Left cardiac atrium (tissue), 4 donors: ENCODE measurements around the gene COA7. TPM values are rescaled to one million over a fixed set of nuclear protein-coding genes. Genes with fewer than 3 reads are reported as not detected.
"Not testable (repeated sequence)": the region's sequence is repeated elsewhere in the genome, so short reads cannot be mapped to it uniquely, and the experiment has no call there.

Experiments
- ATAC-seq, 2 donors: fragments of 200-7000 bp; cut with Tn5 transposase; one replicate each; pipeline ENCODE4 v1.9.1; 2020; ENCODE audit warnings: mild to moderate bottlenecking in 2 of 2, moderate library complexity in 2 of 2
- DNase-seq: peaks from one replicate; pipeline ENCODE4 v3.0.0-alpha.2; 2020
- intact Hi-C, 2 donors: fragments of 100-400 bp; cut with DNase I; formaldehyde crosslinking; loops; one replicate each; pipeline versions ENCODE4 v1.14.1 to v1.15.1; 2022 to 2023
- long read RNA-seq: library from polyadenylated mRNA; unstranded; transcript quantifications from one replicate; pipeline ENCODE4 v2.0.0, GENCODE V29; 2021
- total RNA-seq, 2 donors: library from RNA; stranded (reverse); fragmentation: NEBNext Ultra II Directional; extraction: Animal tissue kit (Norgen Biotek cat#: 25700); gene quantifications; one replicate each; pipeline ENCODE4 v1.2.1, GENCODE V29; 2021
- donor health status: DM: no; HTN: yes; CAD: no.
- donor health status: DM: no; HTN: yes; CAD: no; lungs with severe emphysema.
- donor health status: DM: yes; HTN: yes; CAD: no.
- donor health status: Dilated cardiomyopathy.

COA7 gene
- 10 to 100 TPM; 15.3 to 24.3 TPM for total RNA-seq
- long read RNA-seq, full-length matches to known transcripts = 34 of 34 reads
- long read RNA-seq, partial matches to known transcripts = 0 of 34 reads
- long read RNA-seq, other reads (novel, unspliced or antisense) = 0 of 34 reads

DNA sequence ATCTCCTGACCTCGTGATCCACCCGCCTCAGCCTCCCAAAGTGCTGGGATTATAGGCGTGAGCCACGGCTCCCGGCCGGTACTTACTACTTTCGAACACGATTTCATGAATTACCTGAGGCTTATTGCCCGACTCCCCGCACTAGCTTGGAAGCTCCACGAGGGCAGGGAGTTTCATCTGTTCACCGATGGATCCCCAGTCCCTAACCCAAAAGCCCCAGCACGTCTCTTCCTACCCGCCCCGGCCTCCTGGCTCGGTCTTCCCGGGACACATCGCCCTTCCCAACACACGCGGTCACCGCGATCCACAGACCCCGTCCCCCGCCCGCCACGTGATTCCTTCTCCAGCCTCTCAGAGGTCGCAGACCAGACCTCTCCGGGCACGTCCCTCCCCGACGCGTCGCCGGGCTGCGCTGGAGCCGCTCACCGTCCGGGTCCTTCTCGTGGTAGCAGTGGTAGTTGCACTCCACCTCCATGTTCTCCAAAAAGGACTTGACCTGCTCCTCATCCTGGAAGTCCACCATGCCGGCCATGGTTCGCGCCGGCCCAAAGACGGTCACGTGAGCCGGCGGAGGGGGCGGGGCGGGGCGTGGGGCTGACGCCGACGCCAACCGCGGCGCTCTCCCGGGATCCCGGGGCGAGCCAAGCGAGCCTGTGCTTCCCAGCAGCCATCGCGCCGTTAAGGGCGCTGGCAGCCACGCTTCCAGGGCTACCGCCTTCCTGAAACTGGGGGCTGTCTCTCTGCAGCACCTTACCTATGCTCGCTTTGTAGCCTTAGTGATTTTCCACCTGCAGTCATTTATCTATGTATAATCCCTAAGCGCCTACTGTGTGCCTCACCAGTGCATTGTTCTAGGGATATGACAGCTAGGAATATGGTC, at the start of gene COA7:
Gene COA7, minus strand, starts transcription at position 553 of the 880 bp plus-strand sequence. Its CDS starts 21 bp downstream, at position 532.
- intact Hi-C loops = loop anchor here in 1 of 2 donors (10.0 kb wide), 1 partner anchor 227 kb away; the partner anchor contains the start of genes ECHDC2 and SCP2
- peak; percentile 92 to 93 for ATAC-seq

DNA sequence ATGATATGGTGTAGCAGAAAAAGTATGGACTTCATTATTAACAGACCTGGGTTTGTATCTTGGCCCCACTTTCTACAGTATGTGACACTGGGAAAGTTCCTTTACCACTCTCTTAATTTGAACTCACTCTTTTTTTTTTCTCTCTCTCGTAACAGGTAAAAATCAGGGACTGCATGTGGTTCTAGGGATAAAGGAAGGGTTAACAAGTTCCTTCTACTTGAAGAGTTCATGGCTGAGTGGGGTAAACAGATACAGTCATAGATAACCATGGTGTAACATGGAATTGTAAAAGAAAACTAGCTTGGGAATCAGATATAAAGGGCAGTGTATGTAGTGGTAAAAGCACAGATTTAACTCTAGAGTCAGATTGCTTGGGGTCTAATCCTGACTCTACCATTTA, 49.3 kb upstream of the COA7 start:
- DNase-seq (no peak), ATAC-seq (no peak)
- intact Hi-C loops = no loop called here

More for the DNA sequence above, at the start of gene COA7:
- DNase-seq = peak; percentile 91

DNA sequence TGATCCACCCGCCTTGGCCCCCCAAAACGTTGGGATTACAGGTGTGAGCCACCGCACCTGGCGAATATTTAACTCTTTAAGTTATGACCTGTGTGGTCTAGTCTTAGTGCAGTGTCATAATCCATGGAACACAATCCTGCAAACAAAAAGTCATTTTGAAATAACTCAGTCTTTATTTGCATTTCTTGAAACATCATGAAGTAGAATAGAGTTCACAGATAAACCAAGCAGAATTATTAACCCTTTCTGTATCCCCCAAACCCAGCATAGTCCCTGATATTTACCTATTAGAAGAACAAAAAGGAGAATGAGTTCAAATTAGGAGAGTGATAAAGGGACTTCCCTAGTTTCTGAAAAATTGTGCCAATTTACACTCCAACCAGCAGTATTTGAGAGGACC, 48.0 kb upstream of the COA7 start:
- DNase-seq (no peak), ATAC-seq (no peak)
- intact Hi-C loops = no loop called here

DNA sequence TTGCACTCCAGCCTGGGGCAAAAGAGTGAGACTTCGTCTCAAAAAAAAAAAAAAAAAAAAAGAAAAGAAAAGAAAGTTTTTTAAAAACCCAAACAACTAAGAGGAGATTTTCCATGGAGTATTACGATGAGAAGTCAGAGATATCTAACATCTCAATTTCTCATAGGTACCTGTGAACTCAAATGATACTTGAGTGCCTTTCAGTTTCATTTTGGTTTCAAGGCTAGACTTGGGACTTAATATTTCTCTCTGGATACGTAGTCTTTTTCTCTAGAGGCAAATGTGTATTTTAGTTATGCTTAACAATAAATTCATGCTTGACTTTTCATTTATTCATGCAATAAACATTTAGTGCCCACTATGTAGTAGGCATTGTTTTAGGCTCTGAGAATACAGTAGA, 43.1 kb upstream of the COA7 start:
- intact Hi-C loops = no loop called here
- DNase-seq = no peak
- no peak for ATAC-seq

DNA sequence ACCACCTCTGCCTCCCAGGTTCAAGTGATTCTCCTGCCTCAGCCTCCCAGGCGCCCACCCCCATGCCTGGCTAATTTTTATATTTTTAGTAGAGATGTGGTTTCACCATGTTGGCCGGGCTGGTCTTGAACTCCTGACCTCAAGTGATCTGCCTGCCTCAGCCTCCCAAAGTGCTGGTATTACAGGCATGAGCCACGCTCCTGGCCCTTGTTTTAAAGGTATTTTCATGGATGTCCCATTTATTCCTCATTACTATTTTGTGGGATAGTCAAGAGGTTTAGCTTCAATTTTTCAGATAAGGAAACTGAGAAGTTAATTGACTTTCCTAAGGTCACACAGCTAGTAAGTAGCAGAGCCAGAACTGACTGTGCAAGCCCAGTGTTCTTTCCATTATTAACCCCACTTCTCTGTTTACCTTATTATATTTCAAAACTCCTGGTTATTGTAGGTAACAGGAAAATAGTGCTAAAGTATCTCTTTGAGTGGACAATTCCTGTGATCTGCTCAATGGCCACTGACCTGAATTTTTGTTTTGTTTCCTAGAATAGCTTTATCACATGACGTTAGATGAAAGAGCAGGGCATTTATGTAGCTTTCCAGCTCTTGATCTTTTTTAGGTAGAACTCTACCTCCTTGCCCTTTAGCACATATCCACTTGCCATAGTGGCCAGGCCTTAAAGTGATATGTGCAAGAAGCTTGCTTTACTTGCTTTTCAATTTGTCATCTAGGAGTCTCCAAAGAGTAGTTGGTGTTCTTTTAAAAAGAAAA, 41.7 kb upstream of the COA7 start:
- DNase-seq (no peak), ATAC-seq (no peak)
- intact Hi-C loops = no loop called here

DNA sequence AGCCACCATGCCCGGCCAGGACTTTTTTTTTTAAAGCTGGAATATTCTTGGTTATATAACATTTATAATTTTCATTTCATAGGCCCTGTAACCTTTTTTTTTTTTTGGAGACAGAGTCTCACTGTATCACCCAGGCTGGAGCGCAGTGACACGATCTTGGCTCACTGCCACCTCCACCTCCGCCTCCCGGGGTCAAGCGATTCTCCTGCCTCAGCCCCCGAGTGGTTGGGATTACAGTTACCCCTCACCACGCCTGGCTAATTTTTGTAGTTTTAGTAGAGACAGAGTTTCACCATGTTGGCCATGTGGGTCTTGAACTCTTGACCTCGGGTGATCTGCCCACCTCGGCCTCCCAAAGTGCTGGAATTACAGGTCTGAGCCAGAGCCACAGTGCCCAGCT, 40.7 kb upstream of the COA7 start:
- intact Hi-C loops = no loop called here
- DNase-seq = no peak
- ATAC-seq = peak in 1 of 2 donors; percentile 38

DNA sequence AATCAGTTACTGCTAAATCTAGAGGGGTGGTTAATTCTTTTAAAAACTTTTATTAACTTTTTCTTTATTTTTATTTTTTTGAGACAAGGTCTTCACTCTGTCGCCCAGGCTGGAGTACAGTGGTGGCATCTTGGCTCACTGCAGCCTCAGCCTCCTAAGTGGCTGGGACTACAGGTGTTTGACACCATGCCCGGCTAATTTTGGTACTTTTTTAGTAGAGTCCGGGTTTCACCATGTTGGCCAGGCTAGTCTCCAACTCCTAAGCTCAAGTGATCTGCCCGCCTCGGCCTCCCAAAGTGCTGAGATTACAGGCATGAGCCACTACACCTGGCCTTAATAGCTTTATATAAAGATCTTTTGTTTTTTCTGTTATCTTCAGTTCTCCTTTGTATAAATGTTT, 40.0 kb upstream of the COA7 start:
- DNase-seq (no peak), ATAC-seq (peak in 1 of 2 donors; percentile 25)
- intact Hi-C loops = no loop called here

DNA sequence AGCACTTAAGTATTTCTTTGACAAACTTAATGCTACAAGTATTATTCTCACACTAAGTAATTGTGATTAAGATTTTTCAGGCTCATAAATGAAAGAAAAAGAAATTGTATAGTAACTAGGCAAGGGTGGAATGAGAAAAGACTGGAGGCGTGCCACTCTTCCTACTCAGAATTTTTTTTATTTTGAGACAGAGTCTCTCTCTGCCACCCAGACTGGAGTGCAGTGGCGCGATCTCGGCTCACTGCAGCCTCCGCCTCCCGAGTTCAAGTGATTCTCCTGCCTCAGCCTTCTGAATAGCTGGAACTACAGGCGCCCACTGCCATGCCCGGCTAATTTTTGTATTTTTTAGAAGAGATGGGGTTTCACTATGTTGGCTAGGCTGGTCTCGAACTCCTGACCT, 37.2 kb upstream of the COA7 start:
- DNase-seq, ATAC-seq, intact Hi-C loops: not testable (repeated sequence)

DNA sequence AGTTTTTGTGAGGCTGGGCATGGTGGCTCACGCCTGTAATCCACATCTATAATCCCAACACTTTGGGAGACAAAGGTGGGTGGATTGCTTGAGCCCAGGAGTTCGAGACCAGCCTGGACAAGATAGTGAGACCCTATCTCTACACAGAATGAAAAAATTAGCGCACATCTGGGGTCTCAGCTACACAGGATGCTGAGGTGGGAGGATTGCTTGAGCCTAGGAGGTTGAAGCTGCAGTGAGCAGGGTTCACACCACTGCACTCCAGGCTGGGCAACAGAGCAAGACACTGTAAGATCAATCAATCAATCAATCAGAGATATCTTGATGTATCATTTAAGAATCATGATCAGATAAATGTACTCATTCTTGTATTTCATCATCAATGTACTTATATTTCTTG, 35.2 kb upstream of the COA7 start:
- ATAC-seq = no peak
- intact Hi-C loops = no loop called here
- DNase-seq = no peak

DNA sequence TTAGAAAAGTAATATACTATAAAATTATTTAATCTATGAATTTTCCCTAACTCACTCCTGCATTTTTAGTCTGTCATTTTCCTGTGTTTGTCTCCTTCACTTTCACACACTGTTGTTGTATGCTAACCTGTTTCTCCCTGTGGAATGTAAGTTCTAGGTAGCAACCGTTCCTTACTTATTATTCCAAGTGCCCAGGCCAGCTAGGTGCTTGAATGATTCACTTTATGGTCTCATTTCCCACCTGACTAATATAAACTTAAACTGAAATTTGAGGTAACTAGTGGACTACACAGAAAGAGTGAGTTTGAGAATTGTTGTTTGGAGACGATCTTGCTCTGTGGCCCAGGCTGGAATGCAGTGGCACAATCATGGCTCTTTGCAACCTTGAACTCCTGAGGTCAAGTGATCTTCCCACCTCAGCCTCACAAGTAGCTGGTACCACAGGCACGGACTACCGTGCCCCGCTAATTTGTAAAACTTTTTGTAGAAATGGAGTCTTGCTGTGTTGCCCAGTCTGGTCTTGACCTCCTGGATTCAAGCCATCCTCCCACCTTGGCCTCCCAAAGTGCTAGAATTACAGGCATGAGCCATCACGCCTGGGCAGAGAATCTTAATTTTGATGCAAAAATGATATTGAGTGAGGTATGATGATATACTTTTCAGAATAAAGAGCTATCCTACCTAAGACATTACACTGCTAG, 30.0 kb upstream of the COA7 start:
- ATAC-seq (no peak), DNase-seq (no peak)

DNA sequence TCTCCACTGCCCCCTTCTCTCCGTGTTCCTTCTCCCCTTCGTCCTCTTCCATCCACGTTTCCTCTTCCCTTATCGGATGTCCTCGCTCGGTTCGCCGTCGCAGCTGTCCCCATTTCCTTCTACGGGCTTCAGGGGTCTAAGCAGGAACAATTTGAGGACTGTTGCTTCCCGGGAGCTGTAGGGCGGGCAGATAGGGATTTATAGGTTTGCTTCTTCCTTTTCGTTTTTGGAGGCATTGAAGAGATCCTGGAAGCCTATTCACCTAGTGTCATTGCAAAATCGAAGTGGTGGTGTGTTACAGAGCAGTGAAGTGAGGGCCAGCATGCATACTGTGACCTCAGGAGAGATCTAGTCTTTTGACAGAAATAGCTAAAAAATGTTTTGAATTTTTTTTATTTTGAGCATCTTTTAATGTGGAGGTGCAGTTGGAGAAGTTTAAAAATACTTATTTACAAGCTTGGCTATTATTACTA, 29.0 kb upstream of the COA7 start:
- ATAC-seq = peak; percentile 24
- intact Hi-C loops = no loop called here
- DNase-seq = no peak

More for the DNA sequence above, 30.0 kb upstream of the COA7 start:
- intact Hi-C loops = no loop called here

DNA sequence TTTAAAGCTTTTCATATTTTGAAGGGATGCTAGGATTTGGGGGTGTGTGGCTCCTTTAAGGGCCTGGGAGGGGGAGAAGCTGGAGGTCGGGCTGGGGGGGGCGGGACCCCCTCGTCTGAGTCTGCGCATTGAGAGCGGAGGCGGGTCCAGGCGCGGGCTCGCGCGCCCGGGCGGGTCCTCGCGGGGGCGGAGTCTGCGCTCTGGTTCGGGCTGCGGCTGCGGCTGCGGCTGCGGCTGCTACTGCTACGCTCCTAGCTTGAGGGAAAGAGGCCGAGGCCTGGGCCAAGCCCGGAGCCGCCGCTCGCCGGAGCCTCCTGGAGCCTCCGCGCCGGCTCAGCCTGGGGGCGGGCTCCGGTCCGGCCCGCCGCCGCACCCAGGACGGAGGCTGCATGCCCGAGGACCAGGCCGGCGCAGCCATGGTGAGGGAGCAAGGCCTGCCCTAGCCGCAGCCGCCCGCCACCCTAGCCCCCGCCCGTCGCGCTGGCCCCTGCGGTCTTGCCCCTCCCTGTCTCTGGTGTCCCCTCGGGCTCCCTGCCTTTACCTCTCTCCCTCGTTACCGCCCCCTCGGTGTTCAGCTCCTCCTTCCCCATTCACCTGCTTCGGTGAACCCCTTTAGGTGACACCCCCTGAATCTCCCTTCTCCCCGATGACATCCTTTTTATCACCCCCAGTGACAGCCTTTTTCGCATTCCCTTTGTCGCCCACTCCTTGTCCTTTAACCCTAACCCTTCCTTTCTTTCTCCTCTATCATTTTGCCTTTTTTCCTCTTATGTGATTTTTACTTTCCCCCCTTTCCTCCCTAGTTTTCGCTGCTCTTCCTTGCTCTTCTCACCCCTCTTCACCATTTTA, 28.3 kb upstream of the COA7 start, which contains the start of gene ZYG11B:
Gene ZYG11B, plus strand, starts transcription at position 189 of the 849 bp plus-strand sequence. Its CDS starts 201 bp downstream, at position 390.
- intact Hi-C loops = no loop called here
- peak; percentile 93 for DNase-seq

DNA sequence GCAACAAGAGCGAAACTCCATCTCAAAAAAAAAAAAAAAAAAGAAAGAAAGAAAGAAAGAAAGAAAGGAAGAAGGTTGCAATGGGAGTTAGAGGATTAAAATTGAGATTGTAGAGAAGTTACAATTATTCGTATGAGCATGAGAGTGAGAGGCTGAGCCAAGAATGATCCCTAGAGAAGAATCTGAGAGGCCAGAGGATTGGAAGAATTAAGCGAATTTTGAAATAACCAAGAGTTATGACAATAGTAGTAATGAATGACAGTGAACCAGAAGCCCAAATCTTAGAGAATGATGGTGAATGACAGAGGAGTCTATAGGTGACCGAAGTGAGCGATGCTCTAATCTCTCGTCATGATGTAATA, 27.7 kb upstream of the COA7 start:
- ATAC-seq (peak in 1 of 2 donors; percentile 3), DNase-seq (no peak)
- intact Hi-C loops = no loop called here

More for the DNA sequence above, 28.3 kb upstream of the COA7 start, which contains the start of gene ZYG11B:
- ATAC-seq = peak; percentile 98 to 99

DNA sequence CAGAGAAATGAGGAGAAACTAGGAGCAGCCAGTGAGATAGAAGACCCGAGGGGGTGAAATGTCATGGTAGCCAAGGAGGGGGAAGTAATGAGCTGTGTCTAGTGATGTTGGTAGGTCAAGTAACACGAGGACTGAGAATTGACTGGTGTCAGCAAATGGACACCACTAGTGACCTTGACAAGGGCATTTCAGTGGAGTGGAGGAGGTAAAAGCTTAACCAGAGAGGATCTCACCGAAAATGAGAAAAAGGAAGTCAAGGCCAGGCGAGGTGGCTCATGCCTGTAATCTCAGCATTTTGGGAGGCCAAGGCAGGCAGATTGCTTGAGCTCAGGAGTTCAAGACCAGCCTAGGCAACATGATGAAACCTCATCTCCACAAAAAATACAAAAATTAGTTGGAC, 25.1 kb upstream of the COA7 start:
- ATAC-seq (no peak), DNase-seq (no peak)
- intact Hi-C loops = no loop called here

DNA sequence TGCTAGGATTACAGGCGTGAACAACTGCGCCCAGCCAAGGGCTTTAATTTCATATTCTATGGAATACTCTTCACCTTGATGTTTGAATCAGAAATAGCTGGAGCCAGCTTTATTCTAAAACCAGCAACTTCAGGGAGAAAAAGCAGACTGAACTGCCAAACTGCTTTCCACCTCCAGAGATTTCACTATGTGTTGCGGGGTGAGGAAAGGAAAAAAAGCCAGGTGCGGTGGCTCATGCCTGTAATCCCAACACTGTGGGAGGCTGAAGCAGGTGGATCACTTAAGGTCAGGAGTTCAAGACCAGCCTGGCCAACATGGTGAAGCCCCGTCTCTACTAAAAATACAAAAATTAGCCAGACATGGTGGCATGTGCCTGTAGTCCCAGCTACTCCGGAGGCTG, 17.1 kb upstream of the COA7 start:
- ATAC-seq, intact Hi-C loops, DNase-seq: not testable (repeated sequence)

DNA sequence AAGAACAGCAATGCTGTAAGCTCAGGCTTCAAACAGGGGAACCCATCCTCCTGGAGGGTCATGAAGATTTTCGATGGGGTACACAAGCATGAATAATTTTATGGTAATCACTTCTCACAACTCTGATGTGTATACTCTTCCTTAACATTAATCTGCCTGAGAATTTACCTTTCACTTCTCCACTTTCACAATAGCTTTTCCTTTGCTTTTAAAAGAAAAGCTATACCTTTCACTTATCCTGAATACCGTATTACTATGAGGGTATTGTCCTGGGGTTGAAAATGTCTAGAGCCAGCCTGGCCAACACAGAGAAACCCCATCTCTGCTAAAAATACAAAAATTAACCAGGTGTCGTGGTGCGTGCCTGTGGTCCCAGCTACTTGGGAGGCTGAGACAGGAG, 15.4 kb upstream of the COA7 start:
- DNase-seq (no peak), ATAC-seq (no peak)
- intact Hi-C loops = no loop called here

DNA sequence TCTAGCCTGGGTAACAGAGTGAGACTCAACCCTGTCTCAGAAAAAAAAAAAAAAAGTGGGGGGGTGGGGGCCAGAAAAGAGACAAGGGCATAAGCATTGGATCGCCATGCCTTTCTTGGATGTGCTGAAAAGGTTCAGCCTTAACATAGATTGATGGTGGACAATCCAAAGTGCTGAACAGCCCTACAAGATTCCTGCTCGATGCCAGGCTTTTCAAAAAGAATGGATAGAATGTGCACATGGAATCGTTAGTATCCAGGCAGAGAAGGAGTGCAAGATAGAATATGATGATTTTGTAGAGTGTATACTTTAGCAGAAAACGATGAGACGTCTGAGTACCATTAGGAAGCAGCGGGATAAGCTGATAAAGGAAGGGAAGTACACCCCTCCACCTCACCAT, 10.9 kb upstream of the COA7 start:
- no peak for DNase-seq
- intact Hi-C loops = loop anchor here in 1 of 2 donors (10.0 kb wide), 1 partner anchor 476 kb away; no protein-coding TSS in a partner anchor
- no peak for ATAC-seq
